Hematopoietic multipotent progenitor cell (in vitro differentiated cells): Measurements from ENCODE around the gene CIART. TPM values are rescaled to one million over a fixed set of nuclear protein-coding genes. Genes with fewer than 3 reads are reported as not detected.
"Not testable (repeated sequence)": the region's sequence is repeated elsewhere in the genome, so short reads cannot be mapped to it uniquely, and the experiment has no call there.

Experiments
- DNase-seq, 3 donors: peaks; one replicate each; pipeline ENCODE4 v3.0.0-alpha.2; 2011 to 2015; ENCODE audit warnings: low read depth in 2 of 3, low spot score in 2 of 3
- total RNA-seq: library from RNA; depleted of rRNA; stranded (reverse); fragments of >200 nt; gene quantifications from one replicate; pipeline ENCODE4 v1.2.3, GENCODE V29; 2012

The CIART gene, protein sequence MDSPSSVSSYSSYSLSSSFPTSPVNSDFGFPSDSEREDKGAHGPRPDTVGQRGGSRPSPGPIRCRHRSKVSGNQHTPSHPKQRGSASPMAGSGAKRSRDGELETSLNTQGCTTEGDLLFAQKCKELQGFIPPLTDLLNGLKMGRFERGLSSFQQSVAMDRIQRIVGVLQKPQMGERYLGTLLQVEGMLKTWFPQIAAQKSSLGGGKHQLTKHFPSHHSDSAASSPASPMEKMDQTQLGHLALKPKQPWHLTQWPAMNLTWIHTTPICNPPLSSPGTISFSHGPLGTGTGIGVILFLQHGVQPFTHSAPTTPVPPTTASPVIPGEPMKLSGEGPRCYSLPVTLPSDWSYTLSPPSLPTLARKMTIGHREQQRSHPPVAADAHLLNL
- 0.27 TPM for total RNA-seq

DNA sequence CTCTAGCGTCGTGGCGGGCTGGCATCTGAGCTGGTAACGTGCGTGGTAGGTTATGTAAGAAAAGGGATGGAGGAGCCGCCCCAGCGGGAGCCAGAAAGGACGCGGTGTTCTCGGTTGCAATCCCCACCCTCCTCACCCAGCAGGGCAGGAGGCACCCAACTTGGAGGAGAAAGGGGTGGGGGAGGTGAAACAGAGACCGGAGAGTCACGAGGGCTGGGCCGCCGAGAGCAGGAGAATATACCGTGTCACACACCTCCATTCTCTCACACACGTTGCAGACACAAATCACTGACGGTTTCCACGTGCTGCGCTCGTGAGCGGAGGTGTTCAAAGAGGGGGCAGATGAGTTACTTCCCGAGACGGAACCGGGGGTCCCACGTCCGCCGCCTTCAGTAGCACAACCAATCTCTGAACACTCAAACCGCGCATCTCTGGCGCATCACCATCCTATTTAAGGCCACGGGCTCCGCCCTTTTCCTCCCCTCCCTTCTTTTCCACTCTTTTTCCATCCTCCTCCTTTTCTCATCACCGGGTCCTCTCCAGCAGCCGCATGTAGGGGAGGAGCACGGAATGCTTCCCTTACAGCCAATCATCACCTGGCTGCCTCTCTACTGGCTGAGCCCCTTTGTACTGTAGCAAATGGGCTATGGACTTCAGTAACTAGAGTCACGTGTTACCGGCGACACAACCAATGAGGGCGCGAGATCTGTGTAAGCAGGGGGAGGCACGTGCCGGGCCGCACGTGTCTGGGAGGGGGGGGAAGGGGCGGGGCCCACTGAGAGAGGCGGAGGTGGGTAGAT lies at the start of gene CIART:
Gene CIART, plus strand, starts transcription at position 797 of the 800 bp plus-strand sequence. CDS start 714 bp downstream, outside the sequence.
- peak; percentile 60 to 95 (median 91) for DNase-seq

DNA sequence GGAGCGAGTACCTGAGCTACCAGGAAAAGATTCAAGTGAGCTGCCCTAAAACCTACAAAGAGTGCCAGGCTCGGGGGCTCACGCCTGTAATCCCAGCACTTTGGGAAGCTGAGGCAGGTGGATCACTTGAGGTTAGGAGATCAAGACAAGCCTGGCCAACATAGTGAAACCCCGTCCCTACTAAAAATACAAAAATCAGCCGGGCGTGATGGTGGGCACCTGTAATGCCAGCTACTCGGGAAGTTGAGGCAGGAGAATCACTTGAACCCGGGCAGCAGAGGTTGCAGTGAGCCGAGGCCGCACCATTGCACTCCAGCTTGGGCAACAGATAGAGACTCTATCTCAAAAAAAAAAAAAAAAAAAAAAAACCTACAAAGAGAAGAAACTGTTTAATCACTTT lies 49.4 kb upstream of the CIART start:
- DNase-seq = not testable (repeated sequence)

DNA sequence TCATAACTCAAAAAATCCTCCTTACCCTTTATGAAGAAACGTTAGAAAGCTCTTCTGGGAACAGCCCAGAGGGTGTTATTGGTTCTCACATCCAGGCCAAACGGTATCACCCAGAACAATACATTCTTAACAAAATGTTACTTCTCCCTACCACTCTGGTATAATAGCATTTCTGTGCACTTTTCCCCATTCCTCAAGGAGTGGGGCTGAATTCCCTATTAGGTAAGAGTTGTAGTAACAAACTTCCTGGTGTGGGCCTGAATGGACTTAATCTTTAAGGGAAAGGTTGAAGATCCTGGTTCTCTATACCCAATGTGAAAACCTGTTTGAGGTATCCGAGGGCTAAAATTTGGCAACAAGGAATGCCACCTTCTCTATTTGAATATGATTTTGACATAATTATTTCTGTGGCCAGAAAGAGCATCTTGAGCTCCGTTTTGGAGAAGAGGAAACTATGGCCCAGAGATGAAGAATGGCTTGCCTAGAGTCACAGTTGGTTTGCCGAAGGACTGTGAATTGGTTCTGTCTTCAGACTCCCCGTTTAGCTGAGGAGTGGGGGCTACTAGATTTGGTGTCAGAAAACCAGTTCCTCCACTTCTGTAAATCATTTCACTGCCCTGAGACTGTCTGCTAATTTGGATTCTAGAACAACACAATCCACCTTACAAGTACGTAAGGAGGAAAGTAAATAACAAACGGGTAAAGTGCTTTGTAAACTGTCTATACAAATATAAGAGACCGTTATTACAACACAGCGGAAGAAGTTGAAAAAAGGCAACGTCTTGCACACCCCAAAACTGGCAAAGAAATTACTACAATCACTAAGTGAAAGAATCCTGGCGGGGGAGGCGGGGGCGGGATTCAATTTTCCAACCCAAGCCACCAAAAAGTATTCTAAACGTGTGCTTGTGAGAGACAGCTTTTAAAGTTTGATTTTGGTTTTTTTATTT lies 48.7 kb upstream of the CIART start:
- peak in 1 of 3 donors; percentile 33 for DNase-seq

DNA sequence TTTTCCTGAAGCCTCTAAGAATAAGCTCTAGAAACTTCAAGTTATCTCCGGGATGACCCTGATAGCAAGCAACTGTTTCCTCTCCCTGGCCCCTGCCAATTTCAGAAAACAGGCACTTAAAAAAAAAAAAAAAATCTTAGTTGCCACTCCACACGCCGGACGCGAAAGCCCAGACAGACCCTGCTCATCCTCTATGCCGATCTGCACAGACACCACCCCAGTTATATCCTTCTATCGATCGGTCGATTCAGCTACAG lies 48.1 kb upstream of the CIART start:
- no peak for DNase-seq

DNA sequence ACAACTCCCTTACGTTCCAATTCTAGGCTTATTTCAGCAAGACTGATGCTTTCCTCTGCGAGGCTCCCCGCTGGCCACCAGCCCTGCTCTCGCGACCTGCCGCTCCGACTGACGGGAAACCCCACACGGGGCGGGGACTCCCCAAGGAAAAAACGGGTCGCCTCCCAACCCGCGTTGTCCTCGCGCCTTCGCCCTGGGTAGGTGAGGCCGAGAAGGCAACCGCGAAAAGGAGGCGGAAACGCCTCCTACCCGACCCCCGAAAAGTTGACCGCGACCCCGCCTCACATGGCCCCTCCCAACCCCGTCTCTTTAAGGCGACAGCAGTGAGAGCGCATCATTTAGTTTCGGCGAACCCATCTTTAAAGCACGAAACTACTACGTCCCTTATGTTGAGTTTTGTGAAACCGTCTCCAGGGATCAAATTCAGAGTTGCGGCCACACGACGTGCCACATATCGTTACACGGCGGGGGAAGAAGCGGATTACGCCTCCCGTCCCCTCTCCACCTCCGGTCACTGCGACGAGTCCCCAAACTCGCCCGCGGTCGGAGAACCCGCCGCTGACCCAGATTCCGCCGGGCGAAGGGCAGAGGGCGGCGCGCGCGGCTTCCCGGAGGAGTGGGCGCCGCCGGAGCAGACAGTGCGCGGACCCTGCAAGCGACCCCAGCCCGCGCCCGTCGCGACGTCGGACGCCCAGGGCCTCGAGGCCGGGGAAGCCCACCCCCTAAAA lies 47.6 kb upstream of the CIART start:
- peak; percentile 84 to 92 (median 90) for DNase-seq

DNA sequence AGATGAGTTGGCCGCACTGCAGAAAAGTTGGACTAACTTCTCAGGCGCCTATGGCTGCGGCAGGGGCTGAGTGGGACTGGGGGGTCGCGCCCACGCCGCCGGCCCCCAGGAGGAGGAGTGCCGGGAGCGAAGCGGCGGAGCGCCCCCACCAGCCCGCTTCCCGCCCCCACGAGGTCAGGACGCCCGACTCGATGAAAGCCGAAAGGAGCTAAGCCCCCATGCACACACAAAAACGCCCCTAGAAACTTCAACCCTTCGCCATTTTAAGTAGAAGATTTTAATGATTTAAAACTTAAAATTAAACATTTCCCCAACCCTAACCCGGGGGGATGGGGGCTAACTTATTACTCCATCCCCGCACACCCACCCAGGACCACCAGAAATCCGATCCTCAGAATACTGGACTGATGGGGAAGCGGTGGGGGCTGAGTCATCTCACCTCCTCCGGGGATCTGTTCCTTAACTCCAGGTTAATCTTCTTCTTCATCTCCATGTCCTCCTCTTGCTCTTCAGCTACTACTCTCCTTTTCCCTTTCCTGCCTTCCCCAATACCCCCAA lies 47.0 kb upstream of the CIART start:
- no peak for DNase-seq

DNA sequence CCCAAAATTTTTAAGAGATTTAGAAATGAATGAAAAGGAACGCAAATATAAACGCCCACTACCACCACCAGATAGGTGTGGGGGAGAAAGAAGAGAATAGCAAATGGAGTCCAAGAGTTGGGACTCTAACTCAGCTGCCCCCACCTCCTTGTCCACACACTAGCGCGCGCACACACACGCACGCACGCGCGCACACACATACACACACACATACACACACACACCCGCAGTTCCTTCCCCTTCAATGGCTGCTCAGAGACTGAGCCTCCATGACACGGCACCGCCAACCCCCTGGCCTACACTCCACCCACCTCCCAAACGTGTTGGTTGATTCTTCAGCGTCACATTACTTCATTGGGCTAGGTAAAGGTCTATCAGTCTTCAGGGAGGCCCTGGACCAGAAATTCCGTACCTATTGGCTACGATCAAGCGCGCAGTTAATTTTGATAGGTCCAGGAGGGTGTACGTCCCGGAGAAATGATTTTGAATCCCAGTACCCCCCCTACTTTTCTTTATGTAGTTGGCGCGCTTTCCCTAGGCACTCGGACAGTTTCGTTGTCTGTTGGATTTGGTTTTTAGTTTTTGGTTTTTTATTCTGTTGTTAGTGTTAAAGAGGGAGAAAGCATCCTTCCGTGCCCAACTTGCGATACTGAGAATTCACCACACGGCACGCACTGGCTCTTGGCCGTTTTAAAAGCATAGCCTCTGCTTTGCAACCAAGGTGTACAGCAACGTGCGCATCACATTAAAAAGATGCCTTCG lies 46.3 kb upstream of the CIART start, which contains the start of gene ANP32E:
Gene ANP32E, minus strand, starts transcription at position 261 of the 762 bp plus-strand sequence. CDS start 326 bp downstream, outside the sequence.
- DNase-seq = peak; percentile 87 to 99 (median 98)

DNA sequence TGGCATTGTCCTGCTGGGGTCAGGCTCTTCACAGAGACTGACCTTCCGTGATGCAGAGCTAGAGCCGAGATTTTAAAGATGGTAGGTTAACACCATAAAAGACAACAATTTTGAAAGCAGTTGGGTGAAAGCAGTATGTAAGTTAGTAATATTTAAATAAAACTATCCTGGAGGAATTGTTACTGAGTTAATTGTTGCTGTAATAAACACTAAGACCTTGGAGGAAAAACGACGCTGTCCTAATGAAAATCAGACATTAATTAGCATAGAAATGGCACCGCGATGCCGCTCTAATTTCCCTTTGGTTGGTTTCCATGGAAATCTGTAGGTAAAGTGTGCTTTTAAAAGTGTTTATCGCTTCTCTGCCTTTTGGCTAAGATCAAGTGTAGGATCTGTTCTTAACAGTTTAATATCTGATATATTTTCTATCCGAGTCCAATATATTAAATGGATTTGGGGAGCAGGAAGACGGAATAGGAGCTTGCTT lies 45.7 kb upstream of the CIART start:
- DNase-seq = no peak

DNA sequence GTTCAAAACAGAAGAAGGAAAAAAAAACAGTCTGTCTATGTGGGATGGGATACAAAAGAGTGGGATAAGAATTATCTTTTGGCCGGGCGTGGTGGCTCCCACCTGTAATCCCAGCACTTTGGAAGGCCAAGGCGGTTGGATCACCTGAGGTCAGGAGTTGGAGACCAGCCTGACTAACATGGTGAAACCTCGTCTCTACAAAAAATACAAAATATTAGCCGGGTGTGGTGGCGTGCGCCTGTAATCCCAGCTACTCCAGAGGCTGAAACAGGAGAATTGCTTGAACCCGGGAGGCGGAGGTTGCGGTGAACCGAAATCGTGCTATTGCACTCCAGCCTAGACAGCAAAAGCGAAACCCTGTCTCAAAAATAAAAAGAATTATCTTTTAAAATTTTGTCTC lies 45.2 kb upstream of the CIART start:
- DNase-seq = not testable (repeated sequence)

DNA sequence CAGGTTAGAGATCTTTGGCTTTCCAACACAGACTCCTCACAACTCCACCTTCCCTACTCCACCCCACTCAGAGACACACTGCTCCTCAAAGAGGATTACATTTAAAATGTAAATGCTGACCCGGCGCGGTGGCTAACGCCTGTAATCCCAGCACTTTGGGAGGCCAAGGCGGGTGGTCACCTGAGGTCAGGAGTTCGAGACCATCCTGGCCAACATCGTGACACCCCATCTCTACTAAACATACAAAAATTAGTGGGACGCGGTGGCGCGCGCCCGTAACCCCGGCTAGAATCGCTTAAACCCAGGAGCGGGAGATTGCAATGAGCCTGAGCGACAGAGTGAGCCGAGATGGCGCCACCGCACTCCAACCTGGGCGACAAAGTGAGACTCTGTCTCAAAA lies 44.6 kb upstream of the CIART start:
- DNase-seq = no peak

DNA sequence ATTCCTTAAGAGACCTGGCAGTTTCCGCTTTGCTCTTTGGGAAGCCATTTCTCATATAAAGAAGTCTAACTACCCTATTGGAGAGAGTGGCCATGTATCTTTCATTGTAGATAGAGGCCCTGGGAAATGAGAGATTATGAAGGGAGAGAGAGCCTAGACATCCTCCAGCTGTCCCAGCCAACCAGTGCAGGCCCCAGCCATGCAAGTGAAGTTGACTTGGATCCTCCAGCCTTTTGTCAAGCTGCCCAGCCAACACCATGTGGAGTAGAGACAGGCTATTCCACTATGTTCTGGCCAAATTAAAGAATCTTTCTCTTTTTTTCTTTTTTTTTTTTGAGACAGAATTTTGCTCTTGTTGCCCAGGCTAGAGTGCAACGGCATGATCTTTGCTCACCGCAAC lies 39.4 kb upstream of the CIART start:
- no peak for DNase-seq

DNA sequence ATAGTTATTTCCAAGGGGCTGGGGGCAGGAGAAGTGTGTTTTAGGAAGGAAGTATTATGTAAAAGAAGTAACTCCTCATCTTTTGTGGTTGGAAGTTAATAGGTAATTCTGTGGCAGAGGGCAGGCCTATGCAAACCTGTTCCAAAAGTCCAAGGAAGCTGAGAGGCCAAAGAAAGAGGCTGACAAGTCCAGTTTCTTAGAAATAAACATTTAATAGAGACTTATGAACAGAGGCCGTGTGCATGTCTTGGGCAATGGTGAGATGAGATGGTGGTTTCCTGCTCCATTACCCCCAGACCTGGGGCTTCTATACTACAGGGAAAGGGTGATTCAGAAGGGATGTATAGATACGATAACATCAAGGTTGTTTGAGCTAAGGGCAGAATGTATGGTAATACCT lies 32.4 kb upstream of the CIART start:
- no peak for DNase-seq

DNA sequence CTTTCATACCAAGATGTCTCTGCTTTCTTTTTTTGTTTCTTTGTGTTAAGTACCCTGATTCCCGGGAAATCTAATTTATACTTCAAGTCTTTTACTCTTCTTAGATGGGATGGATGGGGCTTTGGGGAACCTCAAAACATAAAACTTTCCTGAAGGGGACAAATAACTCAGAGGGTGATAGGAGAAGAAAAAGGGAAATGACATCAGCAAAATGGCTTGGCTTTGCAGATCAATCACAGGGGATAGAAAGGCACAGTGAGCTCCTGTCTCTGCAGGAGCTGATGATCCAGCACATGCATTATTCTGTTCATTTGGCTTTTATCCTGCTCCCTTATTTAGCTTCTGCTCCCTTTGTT lies 26.2 kb upstream of the CIART start:
- no peak for DNase-seq

DNA sequence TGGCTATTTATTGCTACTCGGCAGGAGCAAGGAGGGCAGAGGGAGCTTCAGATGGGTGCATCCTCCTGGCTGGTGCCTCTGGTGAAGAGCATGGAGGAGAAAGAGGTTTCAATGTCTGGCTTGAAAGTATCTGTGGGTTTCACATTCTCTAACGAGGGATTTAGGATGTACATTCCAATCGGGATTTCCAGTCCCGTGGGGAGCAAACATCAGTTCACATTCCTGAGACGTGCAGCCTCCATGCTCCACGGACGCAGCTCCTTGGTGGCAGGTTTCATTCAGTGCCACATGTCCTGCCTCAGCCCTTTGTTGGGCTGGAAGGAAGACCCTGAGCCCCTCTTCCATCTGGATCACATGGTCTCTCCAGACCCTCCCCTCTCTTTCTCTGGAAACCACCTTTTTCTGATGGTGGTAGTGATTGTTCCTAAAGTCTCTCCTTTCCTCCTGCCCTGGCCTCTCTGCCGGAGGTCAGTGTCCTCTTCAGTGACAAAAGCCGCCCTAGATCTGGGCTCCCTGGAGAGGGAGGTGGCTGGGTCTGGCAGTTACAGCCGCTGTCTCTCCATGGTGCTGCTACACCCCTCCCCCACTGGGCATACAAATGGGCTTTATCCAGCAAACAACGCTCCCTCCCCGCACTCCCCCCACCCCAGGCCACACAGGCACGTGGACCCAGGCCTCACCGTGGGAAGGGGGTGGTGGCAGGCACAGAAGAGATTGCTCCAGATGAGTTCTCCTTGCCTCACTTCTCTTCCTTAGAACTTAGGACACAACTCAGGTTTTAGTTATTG lies 25.6 kb upstream of the CIART start:
- DNase-seq = no peak

DNA sequence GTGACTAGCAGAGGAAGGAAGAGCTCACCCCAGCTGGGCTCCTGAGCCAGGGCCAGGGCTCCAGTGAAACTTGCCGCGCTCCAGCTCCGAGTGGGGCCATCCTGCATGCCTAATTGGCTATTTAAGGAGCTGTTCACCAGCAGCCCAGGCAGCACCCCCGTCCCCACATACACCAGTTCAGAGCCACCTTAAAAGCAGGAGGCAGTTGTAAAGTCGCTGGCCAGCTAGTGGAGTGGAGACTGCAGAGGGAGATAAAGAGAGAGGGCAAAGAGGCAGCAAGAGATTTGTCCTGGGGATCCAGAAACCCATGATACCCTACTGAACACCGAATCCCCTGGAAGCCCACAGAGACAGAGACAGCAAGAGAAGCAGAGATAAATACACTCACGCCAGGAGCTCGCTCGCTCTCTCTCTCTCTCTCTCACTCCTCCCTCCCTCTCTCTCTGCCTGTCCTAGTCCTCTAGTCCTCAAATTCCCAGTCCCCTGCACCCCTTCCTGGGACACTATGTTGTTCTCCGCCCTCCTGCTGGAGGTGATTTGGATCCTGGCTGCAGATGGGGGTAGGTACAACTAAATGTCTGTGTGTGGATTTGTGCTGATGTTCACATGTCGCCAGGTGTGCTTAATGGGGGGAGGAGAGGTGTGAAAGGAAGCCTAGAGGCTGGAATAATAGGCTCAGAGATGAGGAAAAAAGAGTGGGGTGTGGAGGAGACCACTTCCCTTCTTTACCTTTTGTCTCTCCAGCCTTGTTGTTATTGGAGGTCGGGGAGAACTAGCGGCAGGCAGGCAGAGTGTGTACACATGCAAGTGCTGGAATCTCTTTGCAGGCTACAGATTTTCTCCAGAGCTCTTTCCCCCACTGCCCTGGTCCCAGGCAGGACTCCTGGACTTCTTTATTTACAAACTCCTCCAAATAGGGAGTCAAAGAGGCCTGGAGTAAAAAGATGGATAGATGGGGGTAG lies 24.4 kb upstream of the CIART start, which contains the start of gene CA14:
Gene CA14, plus strand, starts transcription at position 151 of the 962 bp plus-strand sequence. Its CDS starts 355 bp downstream, at position 506.
- DNase-seq = no peak

DNA sequence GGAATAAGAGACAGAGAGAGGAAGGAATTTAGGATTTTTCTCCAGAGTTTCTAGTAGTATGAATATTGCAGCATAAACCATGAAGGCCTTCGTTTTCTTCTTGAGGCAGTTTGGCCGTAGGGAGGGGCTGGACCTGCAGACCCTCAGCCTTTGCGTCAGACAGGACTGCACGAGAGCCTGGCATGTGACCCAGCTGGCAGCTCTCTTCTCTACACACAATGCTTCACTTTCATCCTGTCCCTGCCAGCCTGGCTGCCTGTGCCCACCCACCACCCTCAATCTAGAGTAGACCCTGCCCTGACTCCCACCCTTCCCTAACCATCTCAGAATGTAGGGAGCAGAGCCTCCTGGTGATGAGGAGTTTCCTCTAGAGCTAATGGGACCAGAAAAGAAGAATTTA lies 23.1 kb upstream of the CIART start:
- no peak for DNase-seq
